ENCODE measurements around the gene HEBP1. TPM values are rescaled to one million over a fixed set of nuclear protein-coding genes. Genes with fewer than 3 reads are reported as not detected.

HEBP1 gene
- total RNA-seq, 1 donor from 2014 or later = 9.5 TPM

DNA sequence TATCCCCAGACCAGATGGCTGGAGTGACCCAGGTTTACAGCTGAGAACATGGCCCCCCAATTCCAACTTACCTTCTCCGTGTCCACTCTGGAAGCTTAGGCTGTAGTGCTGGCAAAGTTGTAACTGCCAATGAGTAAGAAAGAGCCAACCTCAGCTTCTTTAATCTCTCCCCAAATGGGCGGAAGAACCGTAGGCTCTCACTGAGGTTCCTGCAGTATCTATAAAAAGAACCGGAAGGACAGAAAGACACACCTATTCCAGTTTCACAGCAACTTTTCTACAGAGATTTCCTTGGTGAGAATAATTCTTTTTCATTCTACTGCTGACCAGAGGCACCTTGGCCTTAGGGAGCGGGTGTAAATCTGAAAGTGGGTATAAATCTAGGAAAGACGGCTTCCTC lies 48.0 kb downstream of the HEBP1 start, which contains the start of gene GPRC5D:
Gene GPRC5D (minus strand): TSS at position 135 of the 400 bp plus-strand sequence. CDS start 1,786 bp downstream, outside the sequence.
- Mint-ChIP-seq H3K4me1 (ENCODE audit: low read depth) (no peaks in the 10 kb centered on the region), H3K27me3 (ENCODE audit: insufficient read depth) (peaks cover 4% of the 10 kb centered on the region), H3K27ac (no peak within 1 kb of the TSS), H3K4me3 (no peak within 1 kb of the TSS), H3K36me3 (ENCODE audit: low read depth) (no peaks in the 10 kb centered on the region), H3K9me3 (no peaks in the 10 kb centered on the region)
- intact Hi-C loops (cut with micrococcal nuclease) = no loop called here
- DNase-seq (ENCODE audit: low spot score) = no peak

- Mint-ChIP-seq H3K27ac (no peak overlapping the region), H3K36me3 (ENCODE audit: low read depth) (no peaks in the 10 kb centered on the region), H3K4me3 (no peak overlapping the region), H3K27me3 (ENCODE audit: insufficient read depth) (peaks cover 4% of the 10 kb centered on the region), H3K9me3 (no peaks in the 10 kb centered on the region), H3K4me1 (ENCODE audit: low read depth) (no peaks in the 10 kb centered on the region)
- intact Hi-C loops (cut with micrococcal nuclease) = no loop called here
- DNase-seq (ENCODE audit: low spot score) = no peak
These were observed 48.6 kb downstream of the HEBP1 start for GRCh38 chr12:12951504-12951903.

DNA sequence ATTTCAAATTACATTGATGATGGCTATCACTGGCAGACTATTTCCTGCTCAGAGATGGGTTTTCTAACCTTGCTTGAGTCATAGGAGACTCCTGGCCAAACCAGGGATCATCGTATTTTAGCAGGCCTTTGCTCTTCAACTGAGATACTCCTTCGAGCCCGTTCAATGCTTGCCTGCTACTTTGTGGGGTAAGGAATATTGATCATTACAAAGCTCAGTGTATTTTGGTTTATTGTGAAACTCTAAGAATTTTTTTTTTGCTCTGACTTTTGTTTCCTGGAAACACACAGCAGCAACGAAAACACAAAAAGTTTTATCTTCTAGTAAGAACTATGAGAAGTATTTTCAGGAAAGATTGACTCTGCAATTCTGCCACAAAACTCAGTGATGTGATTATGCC lies 52.2 kb downstream of the HEBP1 start:
- no peaks in the 10 kb centered on the region for H3K9me3 Mint-ChIP-seq
- peaks cover 10% of the 10 kb centered on the region for H3K27me3 Mint-ChIP-seq (ENCODE audit: insufficient read depth)
- H3K36me3 Mint-ChIP-seq (ENCODE audit: low read depth) = no peaks in the 10 kb centered on the region
- no peaks in the 10 kb centered on the region for H3K4me1 Mint-ChIP-seq (ENCODE audit: low read depth)
- no peak for DNase-seq (ENCODE audit: low spot score)
- intact Hi-C loops (cut with micrococcal nuclease) = no loop called here
- H3K27ac Mint-ChIP-seq = no peak overlapping the region
- no peak overlapping the region for H3K4me3 Mint-ChIP-seq

- intact Hi-C loops (cut with micrococcal nuclease) = no loop called here
- Mint-ChIP-seq H3K9me3 (no peaks in the 10 kb centered on the region), H3K36me3 (ENCODE audit: low read depth) (no peaks in the 10 kb centered on the region), H3K27ac (no peak overlapping the region), H3K4me1 (ENCODE audit: low read depth) (no peaks in the 10 kb centered on the region), H3K27me3 (ENCODE audit: insufficient read depth) (peaks cover 10% of the 10 kb centered on the region), H3K4me3 (no peak overlapping the region)
- no peak for DNase-seq (ENCODE audit: low spot score)
These were observed 53.2 kb downstream of the HEBP1 start for GRCh38 chr12:12946686-12947355.

GRCh38 chr12:12945591-12945990 lies 54.5 kb downstream of the HEBP1 start:
- no peaks in the 10 kb centered on the region for H3K9me3 Mint-ChIP-seq
- no peaks in the 10 kb centered on the region for H3K36me3 Mint-ChIP-seq (ENCODE audit: low read depth)
- H3K27me3 Mint-ChIP-seq (ENCODE audit: insufficient read depth) = peaks cover 10% of the 10 kb centered on the region
- H3K4me3 Mint-ChIP-seq = no peak overlapping the region
- intact Hi-C loops (cut with micrococcal nuclease) = loop anchor here (1.0 kb wide), 1 partner anchor 47 kb away; no protein-coding TSS in a partner anchor
- DNase-seq (ENCODE audit: low spot score) = no peak
- H3K4me1 Mint-ChIP-seq (ENCODE audit: low read depth) = no peaks in the 10 kb centered on the region
- no peak overlapping the region for H3K27ac Mint-ChIP-seq

DNA sequence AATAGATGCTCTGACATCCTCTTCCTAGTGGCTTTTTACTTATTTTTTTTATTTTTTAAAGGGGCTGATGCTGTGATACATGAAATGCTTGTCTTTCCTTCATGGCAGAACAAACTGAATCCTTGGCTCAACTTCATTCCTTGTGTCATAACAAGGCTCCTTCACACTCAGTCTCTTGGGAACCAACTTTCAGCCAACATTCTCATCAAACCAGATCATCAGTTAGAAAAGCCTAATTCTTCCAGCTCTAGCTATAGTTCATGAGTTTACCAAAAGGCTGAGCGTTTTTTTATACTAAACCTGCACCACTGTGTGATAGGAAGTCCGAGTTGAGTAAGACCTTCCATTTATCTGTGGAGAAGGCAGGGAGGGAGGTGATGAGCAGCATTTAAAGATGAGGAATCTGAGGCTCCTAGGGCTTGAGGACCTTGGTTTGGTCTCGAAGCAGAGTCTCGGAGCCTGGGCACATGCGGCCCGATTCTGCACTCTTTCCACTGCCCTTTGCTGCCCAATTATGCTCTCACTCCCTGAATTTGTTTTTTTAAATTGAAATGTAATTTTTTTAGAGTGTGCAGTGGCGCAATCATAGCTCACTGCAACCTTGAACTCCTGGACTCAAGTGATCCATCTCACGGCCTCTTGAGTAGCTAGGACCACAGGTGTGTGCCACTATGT lies 56.3 kb downstream of the HEBP1 start:
- Mint-ChIP-seq H3K4me3 (no peak overlapping the region), H3K4me1 (ENCODE audit: low read depth) (no peaks in the 10 kb centered on the region), H3K9me3 (no peaks in the 10 kb centered on the region), H3K36me3 (ENCODE audit: low read depth) (no peaks in the 10 kb centered on the region), H3K27me3 (ENCODE audit: insufficient read depth) (peaks cover 8% of the 10 kb centered on the region), H3K27ac (no peak overlapping the region)
- intact Hi-C loops (cut with micrococcal nuclease) = no loop called here
- DNase-seq (ENCODE audit: low spot score) = no peak

GRCh38 chr12:12941450-12942350 lies 58.4 kb downstream of the HEBP1 start:
- H3K36me3 Mint-ChIP-seq (ENCODE audit: low read depth) = no peaks in the 10 kb centered on the region
- no peak overlapping the region for H3K4me3 Mint-ChIP-seq
- no peaks in the 10 kb centered on the region for H3K4me1 Mint-ChIP-seq (ENCODE audit: low read depth)
- intact Hi-C loops (cut with micrococcal nuclease) = no loop called here
- H3K9me3 Mint-ChIP-seq = no peaks in the 10 kb centered on the region
- H3K27ac Mint-ChIP-seq = no peak overlapping the region
- DNase-seq (ENCODE audit: low spot score) = no peak
- peaks cover 8% of the 10 kb centered on the region for H3K27me3 Mint-ChIP-seq (ENCODE audit: insufficient read depth)

- H3K4me1 Mint-ChIP-seq (ENCODE audit: low read depth) = no peaks in the 10 kb centered on the region
- intact Hi-C loops (cut with micrococcal nuclease) = no loop called here
- H3K27ac Mint-ChIP-seq = no peak overlapping the region
- no peaks in the 10 kb centered on the region for H3K36me3 Mint-ChIP-seq (ENCODE audit: low read depth)
- H3K9me3 Mint-ChIP-seq = no peaks in the 10 kb centered on the region
- no peak for DNase-seq (ENCODE audit: low spot score)
- H3K4me3 Mint-ChIP-seq = no peak overlapping the region
- H3K27me3 Mint-ChIP-seq (ENCODE audit: insufficient read depth) = no peaks in the 10 kb centered on the region
These were observed 60.2 kb downstream of the HEBP1 start for GRCh38 chr12:12939888-12940287.

GRCh38 chr12:12938541-12938940 lies 61.5 kb downstream of the HEBP1 start:
- Mint-ChIP-seq H3K27ac (no peak overlapping the region), H3K36me3 (ENCODE audit: low read depth) (no peaks in the 10 kb centered on the region), H3K4me1 (ENCODE audit: low read depth) (no peaks in the 10 kb centered on the region), H3K4me3 (no peak overlapping the region), H3K9me3 (no peaks in the 10 kb centered on the region), H3K27me3 (ENCODE audit: insufficient read depth) (no peaks in the 10 kb centered on the region)
- intact Hi-C loops (cut with micrococcal nuclease) = no loop called here
- no peak for DNase-seq (ENCODE audit: low spot score)

- Mint-ChIP-seq H3K9me3 (no peaks in the 10 kb centered on the region), H3K27ac (no peak overlapping the region), H3K4me1 (ENCODE audit: low read depth) (no peaks in the 10 kb centered on the region), H3K4me3 (no peak overlapping the region), H3K36me3 (ENCODE audit: low read depth) (no peaks in the 10 kb centered on the region), H3K27me3 (ENCODE audit: insufficient read depth) (no peaks in the 10 kb centered on the region)
- intact Hi-C loops (cut with micrococcal nuclease) = no loop called here
- DNase-seq (ENCODE audit: low spot score) = no peak
These were observed 63.0 kb downstream of the HEBP1 start for GRCh38 chr12:12936983-12937491.

GRCh38 chr12:12934556-12934955 lies 65.5 kb downstream of the HEBP1 start:
- Mint-ChIP-seq H3K27ac (no peak overlapping the region), H3K36me3 (ENCODE audit: low read depth) (no peaks in the 10 kb centered on the region), H3K27me3 (ENCODE audit: insufficient read depth) (no peaks in the 10 kb centered on the region), H3K9me3 (no peaks in the 10 kb centered on the region), H3K4me1 (ENCODE audit: low read depth) (no peaks in the 10 kb centered on the region), H3K4me3 (no peak overlapping the region)
- intact Hi-C loops (cut with micrococcal nuclease) = no loop called here
- DNase-seq (ENCODE audit: low spot score) = no peak

DNA sequence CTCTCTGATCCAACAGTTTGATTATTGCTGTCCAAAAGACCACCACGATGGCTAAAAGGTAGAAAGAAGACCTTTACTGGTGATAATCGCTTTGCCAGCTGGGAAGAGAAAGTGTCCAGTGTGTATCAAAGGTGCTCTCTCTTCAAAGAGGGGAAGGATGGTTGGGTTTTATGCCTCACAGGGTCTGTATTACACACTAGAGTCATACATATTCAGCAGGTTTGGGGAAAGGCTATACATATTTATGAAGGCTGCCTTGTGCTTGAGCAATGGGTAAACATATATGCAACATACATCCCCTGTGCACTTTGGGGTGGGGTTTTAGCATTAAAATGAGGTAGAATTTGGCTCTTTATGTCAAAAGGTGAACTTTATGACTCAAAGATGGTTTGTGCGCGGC lies 66.3 kb downstream of the HEBP1 start:
- H3K4me3 Mint-ChIP-seq = no peak overlapping the region
- intact Hi-C loops (cut with micrococcal nuclease) = no loop called here
- no peak overlapping the region for H3K27ac Mint-ChIP-seq
- no peaks in the 10 kb centered on the region for H3K4me1 Mint-ChIP-seq (ENCODE audit: low read depth)
- no peaks in the 10 kb centered on the region for H3K9me3 Mint-ChIP-seq
- no peak for DNase-seq (ENCODE audit: low spot score)
- H3K36me3 Mint-ChIP-seq (ENCODE audit: low read depth) = no peaks in the 10 kb centered on the region
- H3K27me3 Mint-ChIP-seq (ENCODE audit: insufficient read depth) = no peaks in the 10 kb centered on the region
